K562 (cell line): ENCODE measurements around the gene B3GAT2. TPM values are rescaled to one million over a fixed set of nuclear protein-coding genes. Genes with fewer than 3 reads are reported as not detected.

Experiments used
- ATAC-seq: fragments of 200-7000 bp; cut with Tn5 transposase; 3 replicates; pipeline ENCODE4 v1.9.1; 2020; ENCODE audit warnings: moderate library complexity
- BruUV-seq: library from RNA; stranded (reverse); fragments of 400-500 nt; replicated peaks from 2 replicates; lab custom pipeline; 2021; lab: Mats Ljungman, UMichigan
- CTCF ChIA-PET: fragments of 300-600 bp; formaldehyde crosslinking; extraction: SDS; loops from one replicate; lab custom pipeline; 2021; ENCODE audit warnings: low intra/inter-chr PET ratio; lab: Yijun Ruan, JAX
- POLR2A ChIA-PET: fragments of 300-600, 350-650 bp; sonication (Branson Sonifier 250); formaldehyde crosslinking; extraction: SDS; loops from one replicate; lab custom pipeline; 2021; ENCODE audit warnings: antibody characterized with exemption, inconsistent platforms; lab: Yijun Ruan, JAX
- DNase-seq, 4 experiments: peaks; one replicate each; pipeline versions ENCODE4 v3.0.0 to v3.0.0-alpha.2; 2011 to 2018; ENCODE audit warnings: low spot score in 3 of 4, mixed read lengths in 3 of 4; ENCODE audit errors: extremely low read depth in 1 of 4
- FAIRE-seq: peaks from 2 replicates; lab custom pipeline; 2011; peaks lifted over from hg19 to GRCh38; lab: Jason Lieb, UNC
- H2AFZ ChIP-seq: 2 replicates; pipeline ENCODE4 v1.6.0; 2011; ENCODE audit warnings: low read depth, low read length, control low read depth, inconsistent platforms
- H3K27ac ChIP-seq: fragments of 200-600 bp; 3 replicates; pipeline ENCODE4 v1.8.0; 2011; ENCODE audit warnings: low read depth, mild to moderate bottlenecking, control low read depth, inconsistent platforms, low read length, moderate library complexity, mixed read lengths; ENCODE audit errors: extremely low read depth
- H3K27me3 ChIP-seq, 2 experiments: fragments of 300-600 bp in 1 of 2; 2 replicates in 1 of 2; 3 replicates in 1 of 2; pipeline versions ENCODE4 v1.6.0 to v1.8.0; 2011; ENCODE audit warnings: inconsistent platforms in 2 of 2, low read length in 2 of 2, mild to moderate bottlenecking in 1 of 2, mixed read lengths in 1 of 2, moderate library complexity in 1 of 2; ENCODE audit not compliant: control insufficient read depth in 2 of 2, insufficient read depth in 2 of 2
- H3K36me3 ChIP-seq: fragments of 300-600 bp; 3 replicates; pipeline ENCODE4 v1.8.0; 2011; ENCODE audit warnings: mild to moderate bottlenecking, low read length, inconsistent platforms; ENCODE audit not compliant: control insufficient read depth, insufficient read depth
- H3K4me1 ChIP-seq, 2 experiments: fragments of 200-600 bp in 1 of 2; replicated peaks in 1 of 2; 2 replicates in 1 of 2; 3 replicates in 1 of 2; pipeline versions ENCODE4 v1.5.1 to v1.8.0; 2011; ENCODE audit warnings: inconsistent platforms in 2 of 2, low read length in 2 of 2, mild to moderate bottlenecking in 1 of 2, mixed read lengths in 1 of 2, moderate library complexity in 1 of 2; ENCODE audit not compliant: control insufficient read depth in 2 of 2, insufficient read depth in 2 of 2
- H3K4me2 ChIP-seq: 2 replicates; pipeline ENCODE4 v1.6.1; 2011; ENCODE audit warnings: low read length, control low read depth, inconsistent platforms, mixed read lengths; ENCODE audit not compliant: insufficient read depth
- H3K4me3 ChIP-seq: fragments of 200-600 bp; sonication (generic), shearing (Covaris generic); 2 replicates; pipeline ENCODE4 v1.5.1; 2016; ENCODE audit warnings: control low read depth, inconsistent platforms
- H3K79me2 ChIP-seq: fragments of 200-600 bp; 3 replicates; pipeline ENCODE4 v1.8.0; 2011; ENCODE audit warnings: low read length, inconsistent platforms; ENCODE audit not compliant: control insufficient read depth, insufficient read depth
- H3K9ac ChIP-seq, 2 experiments: 2 replicates each; pipeline versions ENCODE4 v1.6.0 to v1.6.1; 2011; ENCODE audit warnings: low read depth in 2 of 2, low read length in 2 of 2, control low read depth in 1 of 2, inconsistent platforms in 1 of 2, mild to moderate bottlenecking in 1 of 2, mixed read lengths in 1 of 2; ENCODE audit not compliant: insufficient read depth in 1 of 2
- H3K9me1 ChIP-seq: one replicate; pipeline ENCODE4 v1.6.0; 2011; ENCODE audit warnings: inconsistent platforms, mild to moderate bottlenecking, low read length, moderate library complexity; ENCODE audit not compliant: control insufficient read depth, insufficient read depth
- H3K9me3 ChIP-seq: replicated peaks from 2 replicates; pipeline ENCODE4 v1.5.1; 2011; ENCODE audit warnings: low read depth, low read length, inconsistent platforms; ENCODE audit not compliant: control insufficient read depth, insufficient read depth
- H4K20me1 ChIP-seq: replicated peaks from 2 replicates; pipeline ENCODE4 v1.6.1; 2011; ENCODE audit warnings: low read length, inconsistent platforms, mixed read lengths; ENCODE audit not compliant: control insufficient read depth, insufficient read depth
- ARID4B ChIP-seq: sonication (generic); formaldehyde crosslinking; IDR thresholded peaks from 2 replicates; pipeline ENCODE4 v1.8.0; 2022; ENCODE audit warnings: mild to moderate bottlenecking, missing genetic modification reagents
- CHCHD3 ChIP-seq: fragments of 250-450 bp; sonication (Bioruptor Pico); IDR thresholded peaks from 2 replicates; pipeline ENCODE4 v2.1.2; 2022; ENCODE audit warnings: mild to moderate bottlenecking
- DNMT1 ChIP-seq: fragments of 450-650 bp; IDR thresholded peaks from 2 replicates; pipeline ENCODE4 v1.6.1; 2016; ENCODE audit warnings: antibody characterized with exemption, mild to moderate bottlenecking
- GTF2F1 ChIP-seq: IDR thresholded peaks from 2 replicates; pipeline ENCODE4 v1.6.1; 2011; ENCODE audit warnings: low read depth, low read length, improper control_type of control experiment
- MCM2 ChIP-seq: fragments of 450-650 bp; IDR thresholded peaks from 2 replicates; pipeline ENCODE4 v1.6.1; 2017; ENCODE audit warnings: low read depth, mild to moderate bottlenecking
- NRF1 ChIP-seq, 2 experiments: fragments of 450-650 bp; IDR thresholded peaks in 1 of 2; conservative IDR thresholded peaks in 1 of 2; 2 replicates each; pipeline ENCODE4 v1.6.1; 2014; ENCODE audit warnings: mild to moderate bottlenecking in 2 of 2
- PHF20 ChIP-seq: fragments of 450-650 bp; IDR thresholded peaks from 2 replicates; pipeline ENCODE4 v1.6.1; 2018; ENCODE audit not compliant: partially characterized antibody
- STAT5A ChIP-seq: IDR thresholded peaks from 2 replicates; pipeline ENCODE4 v1.6.1; 2012; ENCODE audit warnings: low read length, inconsistent platforms, borderline replicate concordance
- STAT5B ChIP-seq: fragments of 250-450 bp; sonication (Bioruptor Pico); IDR thresholded peaks from 2 replicates; pipeline ENCODE4 v1.8.0; 2021; ENCODE audit warnings: mild to moderate bottlenecking, inconsistent platforms
- U2AF2 ChIP-seq: fragments of 200-400 bp; formaldehyde crosslinking; optimal IDR thresholded peaks from 2 replicates; pipeline ENCODE3; 2017; ENCODE audit warnings: low read depth, mild to moderate bottlenecking, low read length
- UBTF ChIP-seq, 2 experiments: IDR thresholded peaks; 2 replicates each; pipeline ENCODE4 v1.6.1; 2012; ENCODE audit warnings: improper control_type of control experiment in 2 of 2, low read depth in 2 of 2, low read length in 2 of 2, borderline replicate concordance in 1 of 2
- ZNF174 ChIP-seq: fragments of 250-450 bp; sonication (Bioruptor Pico); IDR thresholded peaks from 2 replicates; pipeline ENCODE4 v1.4.0; 2020; ENCODE audit warnings: mild to moderate bottlenecking
- ZNF311 ChIP-seq: fragments of 250-450 bp; sonication (Bioruptor Pico); IDR thresholded peaks from 2 replicates; pipeline ENCODE4 v1.4.0; 2020; ENCODE audit warnings: mild to moderate bottlenecking, moderate library complexity
- ZNF445 ChIP-seq: fragments of 250-450 bp; sonication (Bioruptor Pico); IDR thresholded peaks from 2 replicates; pipeline ENCODE4 v1.4.0; 2020; ENCODE audit warnings: low read depth, mild to moderate bottlenecking, moderate library complexity
- ZNF589 ChIP-seq: fragments of 200-800 bp; sonication (Bioruptor generic); IDR thresholded peaks from 2 replicates; pipeline ENCODE4 v1.6.1; 2016; ENCODE audit warnings: low read depth, missing genetic modification characterization, missing compliant biosample characterization
- WGBS: fragments of 100-300 bp; shearing (Covaris generic); methylation state at CpG from one replicate; pipeline ENCODE4 v1.1.6; 2016; ENCODE audit warnings: low coverage, mixed read lengths; ENCODE audit not compliant: insufficient coverage; ENCODE audit errors: missing lambda C conversion rate; 5-methylcytosine and 5-hydroxymethylcytosine counted together
- in situ Hi-C: fragments of 300-500 bp; cut with MboI; formaldehyde crosslinking; loops from 4 replicates; pipeline ENCODE4 v1.15.0; 2018; ENCODE audit warnings: inconsistent platforms, mixed read lengths
- intact Hi-C: fragments of 100-400 bp; cut with micrococcal nuclease; formaldehyde crosslinking; loops from 2 replicates; pipeline ENCODE4 v1.14.2; 2022
- polyA plus RNA-seq, 8 experiments: library from polyadenylated mRNA; depleted of rRNA in 4 of 8; stranded (reverse) in 5 of 8; unstranded in 3 of 8; fragments of >200 nt; fragmentation: Nextera tagmentation in 2 of 8; fragmentation: Illumina TruSeq in 1 of 8; extraction: Ambion mirVana in 2 of 8; extraction: Trizol in 1 of 8; gene quantifications; 2 replicates each; pipeline versions ENCODE4 v1.2.1 to v1.2.3, GENCODE V29; 2011 to 2014; ENCODE audit warnings: inconsistent platforms in 1 of 8, missing spikeins in 1 of 8
- total RNA-seq, 7 experiments: library from RNA; depleted of rRNA in 6 of 7; stranded (reverse); fragments of >200 nt in 6 of 7; fragmentation: Illumina TruSeq in 2 of 7; extraction: Trizol in 2 of 7; gene quantifications; 2 replicates each; pipeline versions ENCODE4 v1.2.1 to v1.2.3, GENCODE V29; 2011 to 2021; ENCODE audit warnings: low replicate concordance in 1 of 7

B3GAT2 gene
- total and polyA plus RNA-seq, 9 of the 15 experiments (the other 6 are each of a cell fraction or from before 2014, with no cell fraction given), result 0.01 to 0.43 (median 0.04) TPM; not detected in 4

GRCh38 chr6:70967049-70967448 lies 10.2 kb upstream of the B3GAT2 start (continued):
- TF ChIP-seq GTF2F1, result no peak
- no peak for TF ChIP-seq UBTF (IDR thresholded peaks at IDR 0.05; ENCODE audit: borderline replicate concordance in 1 of 2, low read depth in 2 of 2, low read length in 2 of 2)

DNA sequence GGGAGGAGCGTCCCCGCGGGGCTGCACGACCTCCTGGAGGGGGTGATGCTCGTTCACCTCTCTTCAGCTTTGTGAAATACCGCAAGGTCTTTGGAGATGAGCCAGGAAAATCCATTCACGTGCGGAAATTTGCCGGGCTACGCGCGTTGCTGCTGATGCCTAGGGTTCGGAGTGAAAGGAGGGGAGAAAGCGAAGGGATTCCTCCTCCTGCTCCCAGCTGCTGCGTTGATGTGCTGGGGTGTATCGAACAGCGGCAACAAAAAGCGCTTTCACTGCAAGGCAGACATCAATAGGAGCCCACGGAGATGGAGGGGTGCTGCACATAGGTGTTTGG lies 391 bp upstream of the B3GAT2 start:
- Histone ChIP-seq H2AFZ (no peak overlapping the region), H3K4me2 (no peak overlapping the region), H3K36me3 (no peaks in the 10 kb centered on the region), H3K9me3 (no peaks in the 10 kb centered on the region), H3K79me2 (no peaks in the 10 kb centered on the region), H3K4me3 (no peak overlapping the region), H3K9me1 (no peaks in the 10 kb centered on the region), H3K27ac (no peak overlapping the region), H3K27me3 (peaks cover 5 to 14% of the 10 kb centered on the region in 2 experiments; a peak in 3 of 5 replicates), H3K4me1 (peaks cover 0 to 20% of the 10 kb centered on the region in 2 experiments; a peak in 2 of 5 replicates), H4K20me1 (no peaks in the 10 kb centered on the region), H3K9ac (no peak overlapping the region)
- ChIA-PET POLR2A (interaction anchor here (0.6 to 0.9 kb wide), 2 partner anchors 53 to 81 kb away, joined by 3 to 4 read pairs; no protein-coding TSS in a partner anchor), CTCF (interaction anchor here (0.6 kb wide), 1 partner anchor 410 kb away, joined by 3 read pairs; no protein-coding TSS in a partner anchor)
- in situ Hi-C loops (loop anchor here (10.0 kb wide), 1 partner anchor 252 kb away; no protein-coding TSS in a partner anchor), intact Hi-C loops (no loop called here)
- DNase-seq (no peak), ATAC-seq (no peak), FAIRE-seq (no peak)
- 9% methylated on average over 18 of the region's 19 CpGs for WGBS
- BruUV-seq, result no TSS peak
- no peak for TF ChIP-seq CHCHD3
- TF ChIP-seq STAT5B, result no peak
- no peak for TF ChIP-seq PHF20
- TF ChIP-seq ZNF589 (CRISPR knock-in tag), result no peak
- TF ChIP-seq DNMT1, result no peak
- no peak for TF ChIP-seq MCM2
- TF ChIP-seq ZNF445 (CRISPR knock-in tag), result no peak
- no peak for TF ChIP-seq ZNF311 (CRISPR knock-in tag)
- no peak for TF ChIP-seq ZNF174 (CRISPR knock-in tag)
- no peak for TF ChIP-seq NRF1 (conservative IDR thresholded peaks at IDR 0.05 in 1 of 2, IDR thresholded peaks at IDR 0.05 in 1 of 2)
- TF ChIP-seq U2AF2, result no peak
- no peak for TF ChIP-seq STAT5A
- no peak for TF ChIP-seq ARID4B (CRISPR knock-in tag)
